ENCODE data around the gene TMEM217.

Gene TMEM217

DNA sequence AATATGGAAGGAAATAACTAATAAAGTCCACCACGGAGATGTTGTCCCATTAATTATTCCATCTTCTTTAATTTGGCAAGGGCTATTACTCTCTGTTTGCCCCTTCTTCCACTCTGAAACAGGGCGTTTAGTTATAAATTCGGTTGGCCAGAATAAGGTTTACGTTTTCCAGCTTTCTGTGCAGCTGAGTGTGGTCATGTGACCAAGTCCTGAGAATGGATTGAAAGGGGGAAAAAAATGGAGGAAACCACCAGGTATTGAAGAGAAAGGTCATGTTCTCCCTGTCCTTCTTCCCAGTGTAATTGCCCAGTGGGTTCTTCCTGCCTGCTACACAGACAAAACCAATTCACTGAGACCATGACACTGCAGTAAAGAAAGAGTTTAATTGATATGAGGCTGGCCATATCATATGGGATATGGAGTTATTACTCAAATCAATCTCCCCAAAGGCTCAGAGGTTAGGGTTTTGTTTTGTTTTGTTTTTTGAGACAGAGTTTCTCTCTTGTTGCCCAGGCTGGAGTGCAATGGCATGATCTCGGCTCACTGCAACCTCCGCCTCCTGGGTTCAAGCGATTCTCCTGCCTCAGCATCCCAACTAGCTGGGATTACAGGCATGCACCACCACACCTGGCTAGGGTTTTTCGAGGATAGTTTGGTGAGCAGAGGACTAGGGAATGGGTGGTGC, 14.7 kb downstream of the TMEM217 start:
- FAIRE-seq: no peak

DNA sequence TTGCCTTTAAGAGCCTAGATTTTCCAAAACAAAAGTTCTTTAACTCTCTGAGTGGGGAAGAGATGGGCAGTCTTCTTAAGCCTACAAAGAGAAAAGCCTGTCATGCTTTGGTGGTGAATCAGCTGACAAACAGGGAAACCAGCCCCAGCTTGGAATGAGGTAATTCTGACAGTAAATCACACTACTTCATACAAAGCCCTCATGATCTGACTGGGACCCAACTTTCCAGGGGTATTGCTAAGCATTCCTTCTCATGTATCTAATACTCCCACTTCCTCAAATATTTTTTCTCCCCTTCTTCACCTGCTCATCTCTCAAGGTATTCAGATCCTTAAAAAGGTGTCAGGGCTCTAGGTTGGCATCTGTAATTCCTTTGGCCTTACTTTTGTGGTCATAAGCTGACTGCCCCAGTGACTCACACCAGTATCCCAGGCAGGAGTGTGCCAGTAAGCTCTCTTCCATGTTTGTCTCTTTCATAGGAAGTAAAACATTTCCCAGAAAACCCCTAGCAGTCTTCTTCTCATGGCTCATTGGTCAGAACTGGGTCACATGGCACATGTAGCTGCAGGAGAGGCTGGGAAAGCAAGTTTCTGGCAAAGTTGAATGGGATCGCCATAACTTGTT, 15.4 kb downstream of the TMEM217 start:
- no peak for FAIRE-seq

DNA sequence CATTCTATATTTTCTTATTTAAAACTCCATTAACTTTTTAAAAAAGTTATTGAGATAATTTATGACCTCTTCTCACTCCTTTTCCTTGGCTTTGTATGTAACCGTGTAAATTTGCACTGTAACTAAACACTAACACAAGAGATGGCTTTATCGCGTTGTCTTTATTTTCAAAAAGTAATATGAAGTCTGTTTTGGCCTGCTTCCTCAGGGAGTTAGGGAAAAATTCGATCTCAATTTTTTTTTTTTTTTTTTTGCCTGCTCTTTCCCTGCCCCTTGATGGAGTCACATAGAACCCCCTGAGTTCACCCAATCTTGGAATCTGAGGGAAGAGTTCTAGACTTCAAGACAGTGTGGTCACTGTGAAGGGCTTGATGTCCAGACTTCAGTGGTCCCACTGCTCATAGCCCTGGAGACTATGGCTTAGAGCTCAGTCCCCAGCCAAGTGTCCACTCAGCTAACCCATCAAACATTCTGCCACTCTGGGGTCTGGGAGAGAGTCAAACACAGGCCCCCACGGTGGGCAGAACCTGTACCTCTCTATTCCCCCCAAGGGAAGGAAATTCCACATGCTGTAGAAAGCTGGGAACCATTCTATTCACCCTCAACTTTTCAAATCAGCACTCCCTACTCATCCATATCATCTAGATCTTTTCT, 16.0 kb downstream of the TMEM217 start:
- FAIRE-seq: no peak

DNA sequence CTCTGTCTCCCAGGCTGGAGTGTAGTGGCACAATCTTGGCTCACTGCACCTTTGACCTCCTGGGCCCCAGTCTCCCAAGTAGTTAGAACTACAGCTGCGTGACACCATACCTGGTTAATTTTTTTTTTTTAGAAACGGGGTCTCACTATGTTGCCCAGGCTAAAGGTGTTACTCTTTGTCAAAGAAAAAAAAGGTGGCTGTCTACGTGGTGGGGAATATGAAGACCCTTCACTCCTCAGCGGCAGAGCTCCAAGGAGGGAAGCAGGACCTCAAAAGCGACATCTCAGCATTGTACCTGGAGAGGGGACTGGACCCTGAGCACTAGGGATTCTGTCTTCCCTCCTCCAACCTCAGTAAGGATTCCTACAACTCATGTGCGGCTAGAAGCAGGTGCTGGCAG, 16.8 kb downstream of the TMEM217 start:
- FAIRE-seq: no peak

DNA sequence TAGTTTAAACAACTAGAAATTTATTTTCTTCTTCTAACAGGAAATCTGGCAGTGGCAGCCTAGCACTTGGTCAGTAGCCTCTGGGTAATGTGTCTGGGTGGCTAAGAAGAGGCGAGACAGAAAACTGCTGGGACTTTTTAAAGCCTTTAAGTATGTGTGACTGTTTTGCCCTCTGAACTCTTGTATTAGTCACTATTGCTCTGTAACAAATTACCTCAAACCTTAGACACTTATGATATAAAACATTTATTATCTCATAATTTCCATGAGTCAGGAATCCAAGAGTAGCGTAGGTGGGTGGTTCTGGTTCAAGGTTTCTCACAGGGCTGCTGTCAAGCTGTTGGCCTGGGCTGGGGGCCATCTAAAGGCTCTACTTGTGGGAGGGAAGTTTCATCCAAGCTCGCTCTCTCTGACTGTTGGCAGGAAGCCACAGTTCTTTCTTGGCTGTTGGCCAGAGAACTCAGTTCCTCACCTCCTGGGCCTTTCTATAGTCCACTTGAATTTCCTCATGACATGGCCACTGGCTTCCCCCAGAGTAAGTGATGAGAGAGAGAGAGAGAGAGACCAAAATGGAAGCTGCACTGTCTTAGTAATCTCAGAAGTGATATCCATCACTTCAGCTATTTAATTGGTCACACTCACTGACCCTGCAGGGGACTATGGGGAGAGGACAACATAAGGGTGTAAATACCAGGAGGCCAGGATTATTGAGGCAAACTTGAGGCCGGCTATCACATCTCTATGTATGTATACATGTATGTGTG, 17.8 kb downstream of the TMEM217 start:
- no peak for FAIRE-seq

DNA sequence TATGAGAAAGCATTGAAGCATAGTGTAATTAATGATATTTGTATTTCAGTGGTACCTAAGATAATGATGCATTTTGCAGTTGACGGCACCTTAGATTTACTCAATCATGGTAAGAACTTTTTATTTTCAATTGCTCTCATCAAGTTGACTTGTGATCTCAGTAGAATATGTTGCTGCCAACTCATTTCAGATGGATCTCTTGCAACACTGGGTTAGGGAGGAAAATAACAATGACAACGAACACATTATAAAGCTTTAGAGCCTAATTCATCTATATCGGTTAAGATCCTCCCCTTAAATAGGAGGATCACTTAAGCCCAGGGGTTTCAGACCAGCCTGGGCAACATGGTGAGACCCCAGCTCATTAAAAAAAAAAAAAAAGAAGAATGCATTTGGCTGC, 18.4 kb downstream of the TMEM217 start:
- no peak for FAIRE-seq

DNA sequence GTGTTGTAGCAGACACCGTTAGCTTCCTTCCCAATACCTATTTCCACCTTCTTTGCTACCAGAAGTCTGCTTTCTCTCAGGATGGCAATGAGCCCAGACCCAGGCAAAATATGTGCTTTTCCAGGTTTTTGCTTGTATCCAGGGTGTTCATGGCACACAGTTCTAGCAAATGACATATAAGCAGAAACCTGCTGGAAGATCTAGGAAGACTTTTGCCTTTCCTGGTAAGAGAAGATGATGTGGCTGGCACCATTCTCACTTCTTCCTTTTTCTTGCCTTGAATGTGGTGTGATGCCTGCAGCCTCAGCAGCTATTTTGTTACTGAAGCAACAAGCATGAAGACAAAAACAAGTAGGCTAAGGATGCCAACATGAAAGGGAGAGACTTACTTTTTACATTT, 19.6 kb downstream of the TMEM217 start:
- FAIRE-seq: no peak

DNA sequence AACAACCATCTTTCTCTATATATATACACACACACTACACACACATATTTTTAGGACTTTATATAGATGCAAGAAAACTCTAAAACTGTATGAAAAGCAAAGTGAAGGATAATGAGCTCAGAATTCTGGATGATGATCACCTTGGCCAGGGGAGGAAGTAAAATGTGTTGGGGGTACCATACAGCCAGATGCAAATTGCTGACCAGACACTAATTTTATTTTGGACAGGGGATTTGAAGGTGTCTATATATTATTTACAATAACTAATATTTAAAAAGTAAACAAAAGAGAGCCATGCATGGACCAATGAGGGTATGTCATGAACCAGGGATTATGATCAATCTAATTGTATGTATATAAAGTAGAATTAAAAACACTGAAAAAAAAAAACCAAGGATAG, 20.2 kb downstream of the TMEM217 start:
- no peak for FAIRE-seq

DNA sequence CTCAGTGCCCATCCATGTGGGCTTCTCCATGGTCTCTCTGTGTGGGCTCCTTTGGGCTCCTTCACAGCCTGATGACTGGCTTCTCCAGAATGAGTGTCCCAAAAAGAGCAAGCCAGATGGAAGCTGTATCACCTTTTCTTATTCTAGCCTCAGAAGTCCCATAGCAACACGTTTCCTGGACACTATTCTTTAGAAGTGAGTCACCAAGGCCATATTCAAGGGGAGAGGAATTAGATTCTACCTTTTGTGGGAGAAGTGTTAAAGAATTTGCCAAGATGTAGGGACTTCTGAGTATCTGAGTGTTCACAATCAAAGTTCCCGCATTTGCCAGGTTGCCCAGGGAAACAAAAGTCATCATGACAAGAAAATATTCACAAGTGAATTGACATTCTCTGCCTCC, 21.0 kb downstream of the TMEM217 start:
- no peak for FAIRE-seq

DNA sequence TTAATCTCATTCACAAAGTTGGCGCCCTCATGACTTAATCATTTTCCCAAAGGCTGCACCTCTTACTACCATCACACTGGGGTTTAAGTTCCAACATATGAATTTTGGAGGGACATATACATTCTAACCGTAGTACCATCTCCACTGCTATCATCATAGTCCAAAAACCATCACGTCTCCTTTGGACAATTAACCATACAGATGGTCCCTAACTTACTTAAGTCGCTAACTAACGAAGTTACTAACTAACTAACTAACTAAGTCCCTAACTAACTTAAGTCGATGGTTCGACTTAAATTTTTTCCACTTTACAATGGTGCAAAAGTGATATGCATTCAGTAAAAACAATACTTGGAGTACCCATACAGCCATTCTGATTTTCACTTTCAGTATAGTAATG, 24.4 kb downstream of the TMEM217 start:
- FAIRE-seq: no peak

DNA sequence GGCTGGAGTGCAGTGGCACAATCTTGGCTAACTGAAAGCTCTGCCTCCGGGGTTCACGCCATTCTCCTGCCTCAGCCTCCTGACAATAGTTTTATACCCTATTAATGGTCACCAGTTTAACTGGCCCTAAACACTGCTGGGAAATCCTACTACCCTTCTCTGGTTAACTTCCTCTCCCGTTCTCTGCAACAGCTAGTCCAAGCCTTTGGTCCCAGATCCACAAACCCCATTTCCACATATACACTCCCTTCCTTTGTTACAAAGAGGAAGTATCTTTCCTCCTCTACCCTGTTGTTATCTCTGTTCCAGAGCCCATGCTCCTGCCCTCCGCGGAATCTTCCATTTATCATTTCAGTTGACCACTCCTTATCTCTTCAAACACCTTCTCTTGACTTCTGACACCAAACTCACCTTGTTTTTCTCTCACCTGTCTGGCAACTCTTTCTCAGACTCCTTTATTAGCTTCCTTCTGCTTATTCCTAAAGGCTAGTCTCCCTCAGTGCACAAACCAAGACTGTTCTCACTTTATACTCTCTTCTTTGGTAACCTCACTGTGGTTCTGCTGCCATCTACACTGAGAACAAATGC, 25.4 kb downstream of the TMEM217 start:
- no peak for FAIRE-seq

DNA sequence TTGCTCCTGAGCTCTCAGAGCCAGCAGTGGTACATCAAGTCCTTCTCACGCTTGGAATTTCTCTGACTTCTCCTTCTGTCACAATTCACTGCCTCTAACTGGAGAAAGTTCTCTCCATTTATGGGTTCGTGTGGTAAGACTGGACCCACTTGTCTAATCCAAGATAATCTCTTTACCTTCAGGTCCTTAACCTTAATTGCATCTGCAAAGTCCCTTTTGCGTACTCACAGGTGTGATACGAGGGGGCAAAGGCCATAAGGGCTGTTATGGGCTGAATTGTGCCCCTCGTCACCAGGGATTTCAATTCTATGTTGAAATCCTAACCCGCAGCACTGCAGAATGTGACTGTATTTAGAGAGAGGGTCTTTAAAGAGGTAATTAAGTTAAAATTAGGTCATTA, 27.8 kb downstream of the TMEM217 start:
- no peak for FAIRE-seq

DNA sequence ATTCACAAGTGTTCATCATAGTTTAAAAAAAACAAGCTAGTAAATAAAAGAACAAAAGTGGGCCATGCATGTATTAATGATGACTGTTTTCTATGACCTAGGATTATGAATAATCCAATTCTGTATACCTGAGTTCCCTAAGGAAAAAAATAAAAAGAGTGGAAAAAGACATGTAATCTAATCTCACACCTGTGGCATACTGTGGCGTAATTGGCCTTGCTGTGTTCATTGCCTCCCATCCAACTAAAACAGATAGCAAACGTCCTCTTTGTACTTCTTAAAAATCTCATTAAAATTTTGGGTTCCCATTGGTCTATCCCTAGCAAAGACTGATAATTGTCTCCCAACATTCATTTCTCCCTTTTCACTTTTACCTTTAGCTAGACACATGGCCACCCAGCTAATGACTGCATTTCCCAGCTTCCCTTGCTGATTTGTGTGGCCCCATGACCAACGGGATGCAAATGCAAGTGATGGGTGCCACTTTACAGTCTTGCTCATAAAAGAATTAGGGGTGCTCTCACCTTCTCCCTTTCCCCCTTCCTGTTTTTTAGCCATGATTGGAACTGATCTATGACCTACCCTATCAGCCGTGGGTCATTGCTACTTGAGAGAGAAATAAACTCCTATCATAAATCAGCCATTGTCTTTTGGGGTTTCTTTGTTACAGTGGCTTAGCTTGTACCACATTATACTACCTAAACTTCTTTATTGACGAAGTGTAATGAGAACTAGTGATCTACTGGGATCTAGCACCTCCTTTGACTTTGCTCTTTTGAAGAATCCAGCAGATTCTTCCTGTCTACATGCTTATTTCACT, 32.4 kb downstream of the TMEM217 start:
- no peak for FAIRE-seq

DNA sequence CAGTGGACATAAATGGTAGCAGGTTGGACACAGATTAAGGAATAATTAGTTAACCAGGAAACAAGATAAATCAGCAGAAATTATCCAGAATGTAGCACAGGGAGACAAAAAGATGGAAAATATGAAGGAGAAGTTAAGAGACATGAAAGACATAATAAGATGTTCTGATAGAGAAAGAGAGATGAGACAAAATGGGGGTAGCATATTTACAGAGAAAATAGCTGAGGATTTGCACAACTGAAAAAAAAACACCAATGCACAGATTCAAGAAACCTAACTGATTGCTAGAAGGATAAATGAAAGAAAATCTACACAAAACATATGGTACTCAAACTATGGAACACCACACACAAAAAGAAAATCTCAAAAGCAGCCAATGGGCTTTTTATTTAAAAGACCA, 35.0 kb downstream of the TMEM217 start:
- FAIRE-seq: no peak

DNA sequence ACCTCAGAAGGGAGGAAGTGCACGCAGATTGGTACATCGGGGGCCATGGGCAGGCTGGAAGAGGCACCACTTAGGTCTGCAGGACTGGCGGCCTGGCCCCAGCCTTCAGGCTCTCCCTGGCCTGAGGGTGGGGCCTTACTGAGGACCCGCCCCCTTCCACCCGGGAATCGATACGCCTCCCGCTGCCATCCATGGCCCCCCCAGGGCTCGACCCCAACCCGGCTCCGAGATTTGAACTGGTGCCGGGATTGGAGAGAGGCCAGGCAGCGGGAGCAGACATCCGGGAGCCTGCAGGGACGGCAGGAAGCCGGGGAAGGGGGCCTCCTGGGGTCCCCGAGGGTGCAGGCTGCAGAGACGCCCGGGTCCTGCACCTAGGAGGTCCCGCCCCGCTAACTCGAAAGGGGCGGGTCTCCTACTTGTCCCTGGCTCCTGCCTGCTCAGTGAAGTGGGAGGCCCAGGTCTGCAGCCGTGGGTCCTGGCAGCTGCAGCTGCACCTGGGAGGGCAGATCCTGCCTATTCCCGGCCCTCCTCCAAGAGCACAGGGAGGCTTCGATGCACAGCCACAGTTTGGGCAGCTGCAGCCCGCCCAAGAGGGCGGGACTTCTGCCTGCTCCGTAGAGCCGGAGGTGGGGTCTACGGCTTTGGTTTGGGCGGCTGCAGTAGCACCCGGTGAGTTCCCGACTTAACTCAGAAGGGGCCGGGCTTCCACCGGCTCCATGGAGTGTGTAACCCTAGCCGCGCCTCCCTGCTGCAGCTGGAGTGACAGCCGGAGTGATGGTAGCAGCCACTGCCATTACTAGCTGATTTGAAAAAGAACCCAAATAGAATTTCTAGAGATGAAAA, 35.6 kb downstream of the TMEM217 start:
- no peak for FAIRE-seq

DNA sequence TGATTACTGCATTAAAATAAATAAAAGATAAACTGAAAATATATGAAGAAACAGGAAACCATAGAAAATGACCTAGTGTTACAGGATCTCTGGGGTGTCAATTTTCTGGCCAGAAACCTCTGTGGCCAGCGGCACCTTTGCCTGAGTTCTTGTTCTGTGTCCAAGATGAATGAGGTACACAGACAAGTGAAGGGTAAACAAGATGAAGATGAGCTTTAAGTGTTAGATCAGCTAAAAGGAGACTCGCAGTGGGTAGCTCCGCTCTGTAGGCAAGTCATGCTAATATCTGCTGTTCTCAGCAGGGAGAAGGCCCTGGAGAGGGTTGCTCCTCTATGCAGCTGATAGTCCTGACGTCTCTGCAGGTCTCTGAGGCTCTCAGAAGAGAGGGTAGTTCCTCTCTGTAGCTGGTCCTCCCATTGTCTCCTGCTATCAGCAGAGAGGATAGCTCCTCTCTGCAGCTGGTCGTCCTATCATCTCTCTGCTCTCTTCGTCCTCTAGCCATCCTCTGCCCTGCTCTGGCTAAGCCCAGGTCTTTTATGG, 36.3 kb downstream of the TMEM217 start:
- FAIRE-seq: no peak

DNA sequence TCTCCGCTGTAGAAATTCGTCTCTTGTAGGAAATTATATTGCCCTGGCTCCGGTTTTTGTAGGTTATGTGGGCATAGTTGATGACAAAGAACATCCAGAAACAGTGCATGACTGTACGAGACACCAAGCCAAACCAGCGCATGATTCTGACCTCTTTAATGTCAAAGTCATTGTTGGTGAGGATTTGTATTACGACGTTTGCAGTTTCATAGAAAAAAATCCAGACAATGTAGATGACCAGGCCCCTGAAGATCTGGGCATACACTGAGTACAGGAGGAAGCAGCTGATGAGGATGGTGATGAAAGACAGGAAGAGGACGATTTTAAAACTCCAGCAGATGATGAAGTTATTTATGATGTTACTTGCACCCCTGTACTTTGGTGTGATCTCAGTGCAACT, 39.4 kb downstream of the TMEM217 start:
- FAIRE-seq: no peak

DNA sequence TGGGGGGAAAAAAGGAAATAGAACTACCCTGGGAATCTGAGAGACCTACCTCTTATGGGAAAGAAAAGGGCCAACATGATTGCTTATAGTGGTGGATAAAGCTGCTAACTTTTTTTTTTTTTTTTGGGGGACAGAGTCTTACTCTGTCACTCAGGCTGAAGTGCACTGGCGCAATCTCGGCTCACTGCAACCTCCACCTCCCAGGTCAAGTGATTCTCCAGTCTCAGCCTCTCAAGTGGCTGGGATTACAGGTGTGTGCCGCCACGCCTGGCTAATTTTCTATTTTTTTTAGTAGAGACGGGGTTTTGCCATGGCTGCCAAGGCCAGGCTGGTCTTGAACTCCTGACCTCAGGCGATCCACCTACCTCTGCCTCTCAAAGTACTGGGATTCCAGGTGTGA, 39.9 kb downstream of the TMEM217 start:
- no peak for FAIRE-seq

DNA sequence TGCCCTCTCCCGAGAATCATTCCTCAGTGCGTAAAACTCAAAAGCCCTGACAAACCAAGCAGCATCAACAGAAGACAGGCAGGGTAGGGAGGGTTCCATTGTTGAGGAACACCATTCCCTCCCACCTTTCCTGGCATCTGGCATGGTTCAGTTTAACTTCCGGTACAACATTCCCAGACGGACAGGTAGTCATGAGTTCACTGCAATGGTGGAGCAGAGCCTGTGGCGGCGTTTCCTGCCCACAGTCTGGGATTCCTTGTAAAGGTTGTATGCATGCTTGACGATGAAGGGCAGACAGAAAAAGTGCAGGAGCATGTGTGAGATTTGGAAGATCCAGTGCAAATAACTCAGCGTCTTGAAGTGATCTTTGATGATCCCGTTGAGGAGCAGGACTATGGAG, 45.7 kb downstream of the TMEM217 start:
- no peak for FAIRE-seq

DNA sequence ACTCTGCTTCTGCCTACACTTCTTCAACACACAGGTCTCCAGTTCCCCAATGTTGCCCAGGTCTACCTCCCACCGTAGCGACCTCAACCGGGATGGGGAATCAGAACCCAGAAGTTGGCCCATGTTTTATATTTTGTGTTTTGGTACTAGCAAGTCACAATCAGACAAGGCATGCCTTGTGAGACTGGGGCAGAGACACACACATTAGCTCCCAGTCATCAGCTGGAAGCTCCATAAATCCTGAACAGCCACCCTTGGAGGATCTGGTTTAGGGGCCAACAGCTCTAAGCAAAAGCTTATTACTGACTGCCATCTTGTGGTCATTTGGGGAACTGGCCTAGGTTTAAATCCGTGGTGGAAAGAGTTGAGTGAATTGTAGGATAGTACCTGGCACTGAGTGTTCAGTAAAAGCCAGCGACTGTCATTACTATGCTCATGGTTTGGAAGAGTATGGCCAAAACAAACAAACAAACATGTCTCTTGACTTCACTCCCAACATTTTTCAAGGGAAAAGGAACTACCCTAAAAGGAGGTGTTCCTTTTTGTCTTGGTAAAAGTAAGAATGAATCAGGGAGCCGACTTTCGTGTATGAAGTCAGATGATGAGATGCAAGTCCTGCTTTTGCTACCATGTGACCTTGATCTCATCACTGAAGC, 47.5 kb downstream of the TMEM217 start:
- peak; percentile 72 for FAIRE-seq

All from A204.1 (cell line).